KOPT-K1 (cell line): ENCODE measurements around the gene GHRHR.

ENCODE experiments used
- H3K27ac ChIP-seq: fragments of 200-600 bp; sonication (generic); 2 replicates; pipeline ENCODE4 v1.5.1; 2016; ENCODE audit warnings: antibody characterized with exemption, mild to moderate bottlenecking, low read depth, low read length; ENCODE audit not compliant: poor library complexity, severe bottlenecking
- H3K36me3 ChIP-seq: fragments of 200-600 bp; sonication (generic); 2 replicates; pipeline ENCODE4 v1.5.1; 2017; ENCODE audit warnings: antibody characterized with exemption, mild to moderate bottlenecking, low read length, moderate library complexity; ENCODE audit not compliant: insufficient read depth
- H3K9me3 ChIP-seq: fragments of 200-600 bp; sonication (generic); 2 replicates; pipeline ENCODE4 v1.5.1; 2017; ENCODE audit warnings: antibody characterized with exemption, low read length, mild to moderate bottlenecking; ENCODE audit not compliant: insufficient read depth, poor library complexity, severe bottlenecking

GHRHR gene

DNA sequence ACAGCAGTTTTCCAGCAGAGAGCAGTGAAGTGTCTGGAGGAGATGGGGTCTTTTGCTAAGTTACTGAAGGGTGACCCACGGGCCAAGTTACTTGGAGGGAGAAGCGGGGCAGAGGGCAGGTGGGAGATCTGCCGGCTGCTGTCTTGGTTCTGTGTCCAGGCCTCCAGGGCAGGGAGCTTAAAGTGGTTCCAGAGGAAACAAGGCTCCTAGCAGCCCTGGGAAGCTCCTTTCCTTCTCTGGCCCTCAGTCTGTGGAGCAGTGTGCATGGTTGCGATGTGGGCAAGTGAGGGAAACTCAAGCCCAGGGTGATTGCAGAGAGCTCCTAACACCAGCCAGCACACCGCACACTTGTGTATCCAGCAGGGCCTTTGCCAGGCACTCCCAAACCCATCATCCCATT is 6.3 kb downstream of the GHRHR start:
- H3K36me3 ChIP-seq, result no peaks in the 10 kb centered on the region
- no peak overlapping the region for H3K27ac ChIP-seq

DNA sequence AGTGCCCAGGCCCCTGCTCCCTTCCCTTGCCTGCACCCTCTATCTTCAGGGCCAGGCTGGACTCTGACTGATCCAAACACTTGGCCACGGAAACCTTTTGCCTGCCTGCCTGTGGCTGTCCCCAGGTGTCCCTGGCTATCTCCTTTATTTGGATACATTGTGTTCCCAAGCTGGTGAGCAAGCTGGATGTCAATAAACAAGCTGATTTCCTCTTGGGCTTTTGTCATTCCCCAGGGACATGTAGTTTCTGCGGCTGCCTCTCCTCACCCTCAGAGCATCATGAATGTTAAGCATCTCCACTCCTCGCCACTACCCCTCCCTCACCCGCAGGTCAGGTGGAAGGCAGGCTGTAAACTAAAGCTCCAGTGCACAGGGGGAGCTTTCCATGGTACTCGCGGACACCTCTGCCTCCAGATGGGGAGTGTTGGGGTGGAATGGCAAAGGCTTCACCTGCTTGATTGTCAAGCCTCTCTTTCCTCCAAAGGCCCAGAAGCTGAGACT is 6.9 kb downstream of the GHRHR start:
- Histone ChIP-seq H3K9me3 (no peaks in the 10 kb centered on the region), H3K36me3 (no peaks in the 10 kb centered on the region), H3K27ac (no peak overlapping the region)

More for the DNA sequence above, 6.3 kb downstream of the GHRHR start:
- H3K9me3 ChIP-seq, result no peaks in the 10 kb centered on the region

DNA sequence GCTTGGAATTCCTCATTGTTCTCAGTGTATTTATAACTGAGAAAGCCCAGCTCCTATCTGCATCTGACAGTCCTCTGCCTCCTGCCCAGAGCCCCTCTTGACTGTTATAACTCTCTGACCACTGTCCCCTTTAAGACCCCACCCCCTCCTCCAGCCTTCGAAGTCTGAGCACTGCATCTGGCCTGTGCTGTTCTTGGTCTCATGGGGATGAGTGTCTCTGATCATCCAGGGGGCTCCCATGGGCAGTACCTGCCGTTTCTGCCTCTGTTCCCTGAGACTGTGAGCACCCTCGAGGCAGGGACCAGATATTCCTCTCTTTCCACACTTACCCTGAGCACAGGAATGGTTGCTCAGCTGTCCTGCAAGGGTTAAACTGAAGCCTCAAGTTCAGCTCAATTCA is 7.7 kb downstream of the GHRHR start:
- Histone ChIP-seq H3K9me3 (no peaks in the 10 kb centered on the region), H3K27ac (no peak overlapping the region), H3K36me3 (no peaks in the 10 kb centered on the region)

DNA sequence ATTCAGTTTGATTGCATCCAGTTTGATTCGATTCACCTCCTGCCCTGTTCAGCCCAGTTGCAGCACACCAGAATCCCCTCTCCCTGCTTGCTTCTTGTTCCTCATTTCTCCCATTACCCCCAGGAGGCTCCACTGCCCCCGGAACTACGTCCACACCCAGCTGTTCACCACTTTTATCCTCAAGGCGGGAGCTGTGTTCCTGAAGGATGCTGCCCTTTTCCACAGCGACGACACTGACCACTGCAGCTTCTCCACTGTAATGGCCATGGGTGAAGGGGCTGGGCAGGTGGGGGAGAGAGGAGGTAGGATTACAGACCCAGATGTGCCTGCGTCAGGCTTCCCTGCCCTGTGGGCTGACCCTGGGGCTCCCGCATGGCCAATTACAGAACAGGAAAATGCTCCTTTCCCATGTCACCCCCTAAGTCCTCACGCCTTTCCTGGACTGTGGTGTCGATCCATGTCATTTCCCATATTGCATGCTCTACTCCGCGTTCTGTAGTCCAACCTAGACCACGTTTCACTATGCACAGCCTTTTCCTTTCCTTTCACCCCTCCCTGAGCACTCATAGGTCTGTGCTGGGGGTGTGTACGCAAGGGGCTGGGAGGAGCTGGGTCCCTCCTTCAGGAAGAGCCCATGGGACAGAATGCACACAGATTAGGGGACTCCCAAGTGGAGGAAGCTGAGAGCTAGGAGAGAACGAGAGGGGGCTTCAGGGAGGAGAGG is 8.2 kb downstream of the GHRHR start:
- H3K9me3 ChIP-seq, result no peaks in the 10 kb centered on the region
- H3K27ac ChIP-seq, result no peak overlapping the region
- no peaks in the 10 kb centered on the region for H3K36me3 ChIP-seq

DNA sequence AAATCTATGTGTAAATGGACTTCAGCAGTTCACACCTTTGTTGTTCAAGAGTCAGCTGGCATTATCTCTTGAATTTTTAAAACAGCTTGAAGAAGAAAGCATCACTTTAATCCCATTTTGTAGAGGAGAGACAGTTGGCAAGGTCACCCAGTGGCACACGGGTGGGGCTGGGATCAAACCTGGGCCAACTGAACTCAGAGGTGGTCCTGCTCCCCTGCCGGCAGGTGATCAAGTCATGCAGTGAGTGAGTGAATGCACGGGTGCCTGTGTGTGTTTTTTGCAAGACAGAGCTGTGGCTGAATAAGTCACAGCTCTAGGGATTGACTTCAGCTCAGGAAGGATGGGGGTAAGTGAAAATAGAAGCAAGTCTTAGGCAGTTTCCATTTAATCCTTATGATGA is 9.5 kb downstream of the GHRHR start:
- Histone ChIP-seq H3K27ac (no peak overlapping the region), H3K9me3 (no peaks in the 10 kb centered on the region), H3K36me3 (no peaks in the 10 kb centered on the region)

DNA sequence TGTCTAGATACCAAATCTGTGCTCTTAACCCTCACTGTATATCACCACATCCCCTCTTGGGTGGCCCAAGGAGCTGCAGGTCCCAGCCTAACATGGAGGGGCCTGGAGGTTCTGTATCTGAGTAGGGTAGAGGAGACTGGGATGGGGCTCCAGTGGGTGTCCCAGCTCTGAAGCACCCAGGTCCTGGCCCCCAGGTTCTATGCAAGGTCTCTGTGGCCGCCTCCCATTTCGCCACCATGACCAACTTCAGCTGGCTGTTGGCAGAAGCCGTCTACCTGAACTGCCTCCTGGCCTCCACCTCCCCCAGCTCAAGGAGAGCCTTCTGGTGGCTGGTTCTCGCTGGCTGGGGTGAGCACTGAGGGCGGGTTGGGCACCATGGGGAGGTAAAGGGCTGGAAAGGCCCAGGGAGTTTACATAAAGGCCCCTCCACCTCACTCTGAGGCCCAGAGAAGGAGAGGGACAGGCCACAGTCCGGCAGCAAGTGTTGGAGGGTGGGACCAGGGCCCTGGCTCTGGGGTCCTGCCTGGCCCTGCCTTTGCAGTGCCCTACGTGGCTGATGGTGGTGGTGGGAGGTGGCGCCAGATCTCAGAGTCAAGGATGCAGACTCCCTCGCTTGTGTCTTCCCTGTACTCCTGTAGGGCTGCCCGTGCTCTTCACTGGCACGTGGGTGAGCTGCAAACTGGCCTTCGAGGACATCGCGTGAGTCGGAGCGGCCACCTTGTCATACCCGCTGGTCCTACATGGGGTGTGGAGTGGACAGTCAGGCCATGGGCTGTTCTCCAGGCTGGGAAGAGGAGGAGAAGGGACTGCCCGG is 10.2 kb downstream of the GHRHR start:
- Histone ChIP-seq H3K36me3 (no peaks in the 10 kb centered on the region), H3K9me3 (no peaks in the 10 kb centered on the region), H3K27ac (no peak overlapping the region)

DNA sequence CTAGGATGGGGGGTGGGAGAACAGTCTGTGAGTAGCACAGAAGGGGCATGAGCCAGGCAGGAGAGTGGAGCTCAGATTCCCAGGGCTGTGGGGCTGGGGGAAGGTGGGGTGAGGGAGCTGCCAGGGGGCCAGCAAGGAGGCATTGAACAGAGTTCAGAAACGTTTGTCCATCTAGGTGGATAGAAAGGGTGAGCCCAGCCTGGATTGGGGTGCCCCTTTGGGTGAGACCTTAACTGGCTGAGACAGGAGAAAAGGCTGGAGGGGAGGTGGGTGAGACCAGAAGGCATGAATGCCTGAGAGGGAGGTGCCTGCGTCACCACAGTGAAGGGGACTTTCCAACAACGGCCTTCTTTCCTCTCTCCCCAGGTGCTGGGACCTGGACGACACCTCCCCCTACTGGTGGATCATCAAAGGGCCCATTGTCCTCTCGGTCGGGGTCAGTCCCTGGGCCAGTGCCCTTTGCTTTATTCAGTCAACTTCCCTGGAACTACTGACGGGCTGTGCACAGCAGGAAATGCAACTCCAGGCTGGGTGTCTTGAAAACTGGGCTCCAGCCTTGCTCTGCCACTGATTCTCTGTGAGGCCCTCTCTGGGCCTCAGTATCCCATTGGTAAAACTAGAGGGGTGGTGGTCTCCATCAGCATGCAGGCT is 11.0 kb downstream of the GHRHR start:
- Histone ChIP-seq H3K9me3 (no peaks in the 10 kb centered on the region), H3K27ac (no peak overlapping the region), H3K36me3 (no peaks in the 10 kb centered on the region)

DNA sequence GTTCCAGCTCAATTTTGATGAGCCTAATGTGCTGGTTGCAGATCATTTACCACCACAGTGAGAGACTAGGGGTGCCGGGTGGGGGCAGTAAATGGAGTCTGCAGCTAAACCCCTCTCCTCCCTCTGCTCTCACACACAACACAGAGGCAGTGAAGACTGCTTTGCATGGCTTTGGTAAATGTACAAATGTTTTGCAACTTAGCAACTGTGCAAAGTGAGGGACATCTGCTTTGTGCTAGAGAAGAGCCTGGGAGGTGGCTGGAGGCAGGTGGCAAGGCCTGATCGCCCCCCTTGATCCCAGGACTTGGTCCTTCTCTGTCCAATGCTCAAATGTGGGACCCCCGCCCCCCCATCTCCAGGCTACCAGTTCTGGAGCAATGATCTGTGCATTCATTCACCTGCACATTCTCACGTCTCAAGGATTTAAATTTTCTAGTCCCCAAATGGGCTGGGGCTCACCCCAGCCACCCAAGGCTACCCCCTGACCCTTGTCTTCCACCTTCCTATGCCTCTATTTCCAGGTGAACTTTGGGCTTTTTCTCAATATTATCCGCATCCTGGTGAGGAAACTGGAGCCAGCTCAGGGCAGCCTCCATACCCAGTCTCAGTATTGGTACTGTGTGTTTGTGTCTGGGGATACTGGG is 11.6 kb downstream of the GHRHR start:
- Histone ChIP-seq H3K9me3 (no peaks in the 10 kb centered on the region), H3K27ac (no peak overlapping the region), H3K36me3 (no peaks in the 10 kb centered on the region)

DNA sequence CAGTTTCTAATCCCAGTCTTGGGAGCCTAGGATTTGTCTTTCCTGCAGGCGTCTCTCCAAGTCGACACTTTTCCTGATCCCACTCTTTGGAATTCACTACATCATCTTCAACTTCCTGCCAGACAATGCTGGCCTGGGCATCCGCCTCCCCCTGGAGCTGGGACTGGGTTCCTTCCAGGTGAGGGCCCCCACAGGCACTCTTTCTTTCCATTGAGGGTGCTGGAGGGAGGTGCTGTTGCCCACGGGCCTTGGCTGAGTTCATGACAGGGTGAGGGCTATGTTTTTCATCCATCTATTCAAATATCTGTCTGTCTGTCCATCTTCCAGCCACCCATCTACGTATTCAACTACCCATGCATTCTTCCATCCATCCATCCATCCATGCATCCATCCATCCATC is 12.6 kb downstream of the GHRHR start:
- H3K27ac ChIP-seq, result no peak overlapping the region
- H3K36me3 ChIP-seq, result no peaks in the 10 kb centered on the region
- no peaks in the 10 kb centered on the region for H3K9me3 ChIP-seq

DNA sequence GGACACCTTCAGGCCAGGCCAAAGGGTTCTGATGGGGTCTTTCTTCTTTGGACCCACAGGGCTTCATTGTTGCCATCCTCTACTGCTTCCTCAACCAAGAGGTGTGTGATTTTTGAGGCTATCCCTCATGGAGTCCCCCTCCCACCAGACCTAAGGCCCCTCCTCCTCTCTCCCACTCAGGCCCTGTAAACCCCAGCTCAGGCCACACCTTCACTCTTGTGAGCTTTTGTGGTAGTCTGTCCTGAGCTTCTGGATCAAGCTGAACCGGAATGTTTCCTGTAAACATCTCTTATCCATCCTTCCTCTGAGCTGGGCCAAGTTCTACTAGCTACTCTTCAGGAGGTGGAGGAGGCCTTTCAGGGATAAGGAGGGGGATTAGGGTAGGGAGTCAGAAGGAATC is 13.5 kb downstream of the GHRHR start:
- Histone ChIP-seq H3K27ac (no peak overlapping the region), H3K9me3 (no peaks in the 10 kb centered on the region), H3K36me3 (no peaks in the 10 kb centered on the region)

DNA sequence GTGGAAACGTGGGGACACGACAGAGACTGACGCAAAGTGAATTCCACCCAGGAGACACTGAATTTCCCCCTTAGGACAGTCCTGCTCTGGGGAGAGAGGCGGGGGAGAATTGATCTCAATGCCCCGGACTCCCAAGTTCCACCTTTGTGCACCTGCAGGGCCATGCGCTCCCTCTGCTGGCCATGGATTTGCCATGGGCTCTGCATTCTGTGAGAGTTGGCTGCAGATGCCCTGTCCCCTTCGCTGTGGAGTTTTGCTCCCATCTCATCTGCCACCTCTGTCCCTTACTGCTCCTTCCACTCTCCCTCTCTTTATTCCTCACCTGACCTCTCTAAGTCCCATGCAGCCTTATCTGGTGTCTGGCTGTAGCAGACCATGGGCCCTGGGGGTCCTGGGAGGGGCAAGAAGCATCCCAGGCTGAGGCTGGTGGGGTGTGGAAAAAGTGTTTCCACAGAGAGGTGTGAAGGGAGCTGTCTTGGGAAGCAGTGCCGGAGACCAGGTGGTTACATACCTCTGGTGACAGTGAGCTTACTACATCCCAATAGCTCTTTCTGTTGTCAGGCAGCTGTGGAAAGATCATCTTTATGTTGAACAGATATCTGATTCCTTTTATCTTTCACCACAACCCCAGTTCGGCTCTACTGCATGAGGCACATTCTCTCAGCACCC is 14.3 kb downstream of the GHRHR start:
- no peaks in the 10 kb centered on the region for H3K36me3 ChIP-seq
- H3K27ac ChIP-seq, result no peak overlapping the region
- H3K9me3 ChIP-seq, result no peaks in the 10 kb centered on the region

DNA sequence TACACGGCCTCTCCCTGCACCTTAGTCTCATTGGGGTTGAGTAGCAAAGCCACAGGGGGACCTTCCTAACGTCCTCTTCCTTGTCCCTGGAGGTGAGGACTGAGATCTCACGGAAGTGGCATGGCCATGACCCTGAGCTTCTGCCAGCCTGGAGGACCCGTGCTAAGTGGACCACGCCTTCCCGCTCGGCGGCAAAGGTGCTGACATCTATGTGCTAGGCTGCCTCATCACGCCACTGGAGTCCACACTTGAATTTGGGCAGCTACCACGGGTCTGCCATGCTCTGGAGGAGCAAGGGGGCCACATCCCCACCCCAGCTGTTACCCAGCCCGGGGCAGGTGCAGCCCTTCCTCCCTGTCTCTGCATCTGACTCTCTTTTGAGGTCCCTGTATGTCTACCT is 15.3 kb downstream of the GHRHR start:
- Histone ChIP-seq H3K9me3 (no peaks in the 10 kb centered on the region), H3K36me3 (no peaks in the 10 kb centered on the region), H3K27ac (no peak overlapping the region)

DNA sequence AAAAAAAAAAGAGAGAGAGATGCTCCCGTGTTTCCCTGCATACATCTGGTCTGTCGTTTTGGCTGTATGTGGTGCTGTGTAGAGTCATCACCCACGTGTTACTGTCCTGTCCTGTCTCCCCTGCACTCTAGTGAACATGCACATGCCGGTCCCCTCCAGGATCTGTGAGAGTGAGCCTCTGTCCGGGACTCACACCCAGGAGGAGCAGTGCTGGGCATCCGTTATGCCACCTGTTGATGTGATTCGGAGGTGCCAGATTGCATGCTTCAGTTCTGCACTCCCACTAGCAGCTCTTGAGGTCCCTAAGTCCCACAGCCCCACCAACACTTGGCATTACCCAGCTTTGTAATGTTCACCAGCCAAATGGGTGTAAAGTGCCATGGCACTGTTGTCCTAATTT is 16.4 kb downstream of the GHRHR start:
- no peak overlapping the region for H3K27ac ChIP-seq
- no peaks in the 10 kb centered on the region for H3K36me3 ChIP-seq
- H3K9me3 ChIP-seq, result no peaks in the 10 kb centered on the region

DNA sequence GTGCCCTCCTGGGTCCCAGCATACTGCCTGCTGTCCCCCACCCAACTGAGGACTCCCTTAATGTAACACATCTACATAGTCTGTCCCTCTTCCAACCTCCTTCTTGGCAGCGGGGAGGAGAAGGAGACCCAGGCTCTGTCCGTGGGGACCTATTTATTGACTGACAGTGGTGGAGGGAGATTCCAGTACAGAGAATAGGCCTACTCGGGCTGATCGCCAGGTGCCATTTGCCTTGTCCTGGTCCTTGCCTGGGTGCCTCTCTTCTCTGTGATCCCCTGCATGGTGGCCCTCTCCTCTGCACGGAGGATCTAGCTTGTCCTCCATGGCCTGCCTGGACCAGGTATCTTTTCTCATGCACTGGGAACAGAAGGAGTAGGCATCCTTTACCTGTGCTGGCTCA is 17.0 kb downstream of the GHRHR start:
- H3K36me3 ChIP-seq, result no peaks in the 10 kb centered on the region
- H3K27ac ChIP-seq, result no peak overlapping the region
- H3K9me3 ChIP-seq, result no peaks in the 10 kb centered on the region
